SK-N-SH treated with all-trans-retinoic acid at 6 μM for 48 hours (cell line): ENCODE measurements around the gene MMS19.

Source experiments
- ARNTL ChIP-seq: fragments of 450-650 bp; formaldehyde crosslinking; IDR thresholded peaks from 2 replicates; pipeline ENCODE4 v1.5.0; 2020; ENCODE audit warnings: low read depth, mild to moderate bottlenecking, moderate library complexity, borderline replicate concordance
- BACH2 ChIP-seq: fragments of 250-450 bp; sonication (Bioruptor Pico); IDR thresholded peaks from 2 replicates; pipeline ENCODE4 v1.9.0; 2021; ENCODE audit warnings: mild to moderate bottlenecking, borderline replicate concordance
- GLIS3 ChIP-seq: fragments of 250-450 bp; sonication (Bioruptor Pico); IDR thresholded peaks from 2 replicates; pipeline ENCODE4 v1.5.0; 2020; ENCODE audit warnings: mild to moderate bottlenecking, moderate library complexity
- ISL1 ChIP-seq: fragments of 250-450 bp; sonication (Bioruptor Pico); IDR thresholded peaks from 2 replicates; pipeline ENCODE4 v2.1.2; 2022; ENCODE audit warnings: mild to moderate bottlenecking, moderate library complexity
- OSR1 ChIP-seq: fragments of 250-450 bp; sonication (Bioruptor Pico); IDR thresholded peaks from 2 replicates; pipeline ENCODE4 v1.8.0; 2022; ENCODE audit warnings: moderate library complexity, mild to moderate bottlenecking, inconsistent platforms
- PATZ1 ChIP-seq: fragments of 250-450 bp; sonication (Bioruptor Pico); IDR thresholded peaks from 2 replicates; pipeline ENCODE4 v1.8.0; 2020; ENCODE audit warnings: mild to moderate bottlenecking, moderate library complexity, borderline replicate concordance
- POU6F1 ChIP-seq: fragments of 250-450 bp; sonication (Bioruptor Pico); IDR thresholded peaks from 2 replicates; pipeline ENCODE4 v1.8.0; 2021; ENCODE audit warnings: low read depth, mild to moderate bottlenecking, moderate library complexity, borderline replicate concordance
- TOX ChIP-seq: fragments of 250-450 bp; sonication (Bioruptor Pico); IDR thresholded peaks from 2 replicates; pipeline ENCODE4 v1.8.0; 2021; ENCODE audit warnings: mild to moderate bottlenecking, moderate library complexity, borderline replicate concordance
- ZFP30 ChIP-seq: fragments of 450-650 bp; formaldehyde crosslinking; IDR thresholded peaks from 2 replicates; pipeline ENCODE4 v1.5.0; 2022; ENCODE audit warnings: mild to moderate bottlenecking, moderate library complexity
- ZNF70 ChIP-seq: fragments of 450-650 bp; formaldehyde crosslinking; IDR thresholded peaks from 2 replicates; pipeline ENCODE4 v1.5.0; 2020; ENCODE audit warnings: mild to moderate bottlenecking, moderate library complexity
- ZNF8 ChIP-seq: fragments of 450-650 bp; formaldehyde crosslinking; IDR thresholded peaks from 2 replicates; pipeline ENCODE4 v1.5.0; 2020; ENCODE audit warnings: mild to moderate bottlenecking, moderate library complexity

GRCh38 chr10:97442277-97442676, 55.9 kb downstream of the MMS19 start:
- TF ChIP-seq POU6F1 (CRISPR knock-in tag) (no peak), ARNTL (no peak), ZNF70 (no peak), TOX (CRISPR knock-in tag) (no peak), BACH2 (CRISPR knock-in tag) (no peak), GLIS3 (CRISPR knock-in tag) (no peak), PATZ1 (CRISPR knock-in tag) (no peak), ZNF8 (CRISPR knock-in tag) (no peak), ISL1 (CRISPR knock-in tag) (no peak), ZFP30 (CRISPR knock-in tag) (no peak), OSR1 (no peak)
